ENCODE results near the gene TMEM140.
"Not testable (repeated sequence)": the region's sequence is repeated elsewhere in the genome, so short reads cannot be mapped to it uniquely, and the experiment has no call there.

Gene TMEM140

DNA sequence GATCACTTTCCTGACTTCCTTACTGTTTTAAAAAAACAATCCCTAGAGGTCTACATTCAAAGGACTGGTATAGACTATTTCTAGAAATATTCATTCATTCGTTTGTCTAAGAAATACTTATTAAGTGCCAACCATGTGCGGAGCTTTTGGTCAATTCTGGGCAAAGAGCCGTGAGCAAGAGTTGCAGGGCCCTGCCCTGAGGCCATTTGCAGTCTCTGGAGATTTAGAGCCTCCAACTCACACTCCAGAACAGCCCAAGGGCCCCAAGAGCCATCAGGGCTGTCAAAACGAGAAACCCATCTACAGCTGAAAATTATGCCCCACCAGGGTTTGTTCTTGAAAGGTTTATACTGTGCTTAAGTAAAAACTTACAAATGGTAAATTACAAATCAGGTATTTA, 47.3 kb downstream of the TMEM140 start:
- no peak for DNase-seq (ENCODE audit: low spot score)

- DNase-seq (ENCODE audit: low spot score) = no peak
These were observed 48.2 kb downstream of the TMEM140 start for GRCh38 chr7:135195968-135196629.

GRCh38 chr7:135197343-135197742, 49.5 kb downstream of the TMEM140 start:
- DNase-seq (ENCODE audit: low spot score) = no peak

DNA sequence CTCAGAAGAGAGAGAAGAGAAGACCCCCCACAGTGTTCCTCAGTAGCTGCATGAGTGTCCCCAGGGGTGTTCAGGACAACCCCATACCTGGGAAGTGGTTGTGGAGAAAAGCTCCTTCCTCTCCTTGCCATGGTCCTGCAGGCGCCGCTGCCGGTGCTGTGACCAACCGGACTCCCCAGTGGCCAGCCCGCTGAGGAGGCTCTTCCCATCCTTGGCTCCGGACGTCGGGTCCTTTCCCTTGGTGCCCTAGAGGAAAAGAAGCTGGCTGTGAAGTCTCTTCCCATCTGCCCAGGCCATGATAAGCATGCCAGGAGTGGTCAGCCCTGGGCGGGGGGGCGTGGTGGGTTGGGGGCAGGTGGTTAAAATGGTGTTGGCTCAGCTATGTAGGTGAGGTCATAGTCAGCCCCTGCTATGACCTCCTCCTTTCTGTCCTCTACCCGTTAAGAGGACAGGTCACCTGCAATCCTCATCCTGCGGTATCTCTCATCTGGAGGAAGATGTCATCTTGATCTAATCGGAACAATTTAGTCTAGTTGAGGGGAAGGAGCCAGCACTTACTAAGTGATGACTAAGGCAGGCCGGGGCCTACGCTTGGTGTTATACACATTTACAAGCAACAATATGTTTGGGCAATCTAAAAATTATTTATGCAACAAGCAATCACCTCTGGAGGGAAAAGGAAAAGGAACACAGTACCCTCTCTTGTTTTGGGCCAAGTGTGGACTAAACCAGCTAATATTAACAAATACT, 50.2 kb downstream of the TMEM140 start:
- DNase-seq (ENCODE audit: low spot score) = no peak

GRCh38 chr7:135199439-135199838, 51.6 kb downstream of the TMEM140 start:
- DNase-seq (ENCODE audit: low spot score) = no peak

- no peak for DNase-seq (ENCODE audit: low spot score)
These were observed 53.0 kb downstream of the TMEM140 start for GRCh38 chr7:135200821-135201331.

- DNase-seq (ENCODE audit: low spot score) = no peak
These were observed 53.5 kb downstream of the TMEM140 start for GRCh38 chr7:135201350-135201749.

- DNase-seq (ENCODE audit: low spot score) = no peak
These were observed 56.5 kb downstream of the TMEM140 start for GRCh38 chr7:135204341-135204749.

DNA sequence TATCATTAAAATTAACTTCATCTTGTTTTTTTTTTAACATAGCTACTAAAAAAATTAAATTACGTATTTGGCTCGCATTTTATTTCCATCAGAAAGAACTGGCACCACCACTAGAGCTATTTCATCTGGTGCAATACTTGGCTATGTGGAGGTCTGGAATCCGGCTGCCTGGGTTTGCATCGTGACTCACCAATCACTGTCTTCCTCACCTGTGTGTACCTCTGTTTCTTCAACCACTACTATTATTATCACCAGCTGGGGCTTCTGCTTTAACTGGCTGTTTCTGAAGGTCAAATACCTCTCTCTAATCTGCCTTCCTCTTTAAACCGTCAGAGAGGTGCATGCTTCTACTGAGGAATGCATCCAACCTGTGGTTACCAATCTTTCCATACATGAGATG, 57.0 kb downstream of the TMEM140 start:
- DNase-seq (ENCODE audit: low spot score) = no peak

GRCh38 chr7:135205850-135206249, 58.0 kb downstream of the TMEM140 start:
- DNase-seq (ENCODE audit: low spot score) = no peak

DNA sequence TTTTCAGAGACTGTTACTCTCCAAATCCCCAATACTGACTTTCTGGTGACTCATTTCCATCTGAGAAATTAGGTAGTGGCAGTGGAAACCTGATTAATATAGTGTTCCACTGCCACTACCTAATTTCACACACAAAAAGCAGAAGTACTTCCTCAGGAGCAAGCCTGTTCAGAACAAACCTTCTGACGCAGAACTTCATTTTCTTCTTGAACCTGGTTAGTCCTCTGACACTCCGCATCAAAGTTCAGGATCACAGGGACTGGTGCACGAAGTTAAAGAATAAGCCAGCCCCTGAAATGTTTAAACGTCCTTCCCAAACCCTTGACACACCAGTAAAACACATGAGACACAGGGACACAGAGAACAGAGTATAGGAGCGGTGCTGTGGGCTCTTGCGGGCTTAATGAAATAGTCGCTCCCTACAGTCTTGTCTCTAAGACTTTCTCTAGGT, 59.1 kb downstream of the TMEM140 start:
- DNase-seq (ENCODE audit: low spot score) = peak; percentile 57

DNA sequence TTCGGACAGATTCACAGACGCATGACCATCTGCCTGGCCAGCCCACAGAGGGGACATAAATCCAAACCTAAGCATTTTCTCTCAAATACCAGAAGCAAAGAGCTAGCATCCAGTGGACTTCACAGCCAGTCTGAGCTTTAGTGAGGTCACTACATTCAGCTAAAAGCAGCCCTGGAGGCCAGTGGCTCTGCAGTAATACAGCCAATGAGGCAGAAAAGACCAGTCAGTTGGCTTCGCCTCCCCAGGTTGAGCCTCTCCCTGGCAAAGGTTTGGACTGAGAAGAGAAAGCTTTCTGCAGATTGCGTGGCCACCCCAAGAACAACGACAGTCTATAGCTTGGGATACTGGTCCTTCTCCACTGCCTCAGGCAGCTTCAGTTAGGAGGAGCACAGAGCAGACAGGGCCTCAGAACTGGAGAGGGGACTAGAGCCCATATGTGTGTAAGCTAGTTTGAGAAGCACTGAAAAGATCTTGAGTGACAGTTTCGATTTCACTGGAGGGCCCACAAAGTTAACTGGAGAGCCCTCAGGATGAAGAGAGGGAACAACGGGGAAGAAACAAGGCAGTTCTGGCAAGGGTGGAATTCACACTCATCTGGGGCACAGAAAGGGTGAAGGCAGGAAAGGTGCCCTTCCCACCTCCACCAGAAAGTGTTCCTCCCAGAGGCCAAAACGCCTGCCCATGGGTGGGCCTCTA, 59.7 kb downstream of the TMEM140 start:
- no peak for DNase-seq (ENCODE audit: low spot score)

GRCh38 chr7:135208102-135208793, 60.4 kb downstream of the TMEM140 start:
- DNase-seq (ENCODE audit: low spot score) = no peak

DNA sequence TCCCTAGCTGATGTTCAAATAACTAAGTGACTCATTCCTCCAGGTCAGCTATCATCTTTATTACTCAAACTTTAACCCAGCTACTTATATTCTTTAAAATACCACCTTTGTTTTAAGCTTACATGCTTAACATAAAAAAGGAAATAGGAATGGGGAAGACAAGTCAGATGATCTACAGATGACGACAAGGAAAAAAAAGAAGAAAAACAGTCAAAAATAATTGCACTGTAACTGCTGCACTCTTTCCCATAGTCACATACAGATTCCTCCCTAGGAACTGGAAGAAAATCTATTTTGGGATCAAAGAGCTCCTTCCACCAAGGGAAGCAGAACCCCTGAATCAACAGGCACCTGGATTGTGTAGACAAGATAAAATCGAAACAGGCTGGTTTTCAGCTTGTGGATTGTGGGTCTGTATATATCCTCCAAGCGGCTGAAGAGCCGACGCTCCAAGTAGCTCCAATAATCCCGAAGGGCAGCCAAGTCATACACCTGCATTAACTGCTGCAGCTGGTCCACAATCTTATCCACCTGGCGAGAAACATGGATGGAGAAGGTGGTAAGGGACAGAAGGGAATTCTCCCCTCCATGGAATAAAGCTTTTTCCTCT, 61.5 kb downstream of the TMEM140 start:
- DNase-seq (ENCODE audit: low spot score) = no peak

GRCh38 chr7:135210888-135211178, 63.0 kb downstream of the TMEM140 start:
- peak; percentile 11 for DNase-seq (ENCODE audit: low spot score)

DNA sequence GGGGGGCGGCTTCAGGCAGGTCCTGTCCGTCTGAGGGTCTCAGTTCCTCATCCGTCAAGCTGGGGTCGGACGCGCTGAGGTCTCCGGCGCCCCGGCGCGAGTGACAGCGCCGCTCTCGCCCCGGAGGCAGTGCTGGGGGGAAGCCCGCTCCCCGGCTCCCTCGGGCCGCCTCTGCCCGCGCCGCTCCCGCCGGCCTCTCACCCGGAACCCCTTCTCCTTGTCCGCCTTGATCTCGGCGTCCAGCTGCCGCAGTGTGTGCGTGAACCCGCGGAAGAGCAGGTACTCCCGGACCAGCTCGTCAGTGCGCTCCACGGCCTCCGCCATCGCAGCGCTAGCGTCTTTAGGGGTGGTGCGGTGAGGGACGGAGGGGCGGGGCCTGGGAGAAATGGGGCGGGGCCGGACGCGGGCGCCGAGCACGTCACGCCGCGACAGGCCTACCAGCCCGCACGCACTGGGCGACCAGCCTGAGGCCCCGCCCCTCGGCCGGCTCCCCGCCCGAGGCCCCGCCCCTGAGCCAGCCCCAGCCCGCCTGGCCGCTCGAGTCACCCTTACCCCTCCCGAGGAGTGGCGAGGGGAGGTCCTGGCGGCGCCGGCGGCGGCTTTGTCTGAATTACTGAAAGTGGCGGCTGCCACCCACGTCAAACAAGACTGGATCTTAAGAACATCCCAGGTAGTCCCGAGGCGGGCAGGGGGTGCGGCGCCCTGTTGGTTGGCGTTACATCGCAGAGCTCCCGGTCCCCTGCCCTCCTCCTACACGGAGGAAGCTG, 63.5 kb downstream of the TMEM140 start, which contains the start of gene WDR91:
Gene WDR91 (minus strand): TSS at position 348 of the 767 bp plus-strand sequence. CDS start 24 bp downstream, at position 324.
- DNase-seq (ENCODE audit: low spot score) = peak; percentile 96

GRCh38 chr7:135211946-135212685, 64.2 kb downstream of the TMEM140 start:
- not testable (repeated sequence) for DNase-seq (ENCODE audit: low spot score)

DNA sequence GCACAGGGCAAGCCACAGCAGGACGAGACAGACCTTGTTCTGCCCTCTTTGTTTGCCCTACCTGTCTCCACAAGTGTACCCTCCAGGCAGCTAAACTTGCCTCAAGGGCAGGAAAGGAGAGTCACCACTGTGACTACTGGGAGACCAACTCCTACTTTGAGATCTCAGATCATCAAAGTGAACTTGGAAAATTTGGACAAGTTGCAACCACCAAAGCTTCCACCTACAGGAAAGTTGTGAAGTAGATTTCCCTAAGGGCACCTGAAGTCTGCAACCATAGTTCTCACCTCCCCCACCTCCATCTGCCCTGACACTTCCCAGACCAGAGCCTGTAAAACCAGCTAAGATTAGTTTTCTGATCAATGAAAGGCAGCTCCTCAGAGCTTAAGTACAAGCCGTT, 66.0 kb downstream of the TMEM140 start:
- no peak for DNase-seq (ENCODE audit: low spot score)

GRCh38 chr7:135215180-135215579, 67.3 kb downstream of the TMEM140 start:
- no peak for DNase-seq (ENCODE audit: low spot score)

- no peak for DNase-seq (ENCODE audit: low spot score)
These were observed 67.8 kb downstream of the TMEM140 start for GRCh38 chr7:135215698-135216097.
